K562 (cell line): Measurements from ENCODE around the gene IFITM2. TPM values are rescaled to one million over a fixed set of nuclear protein-coding genes. Genes with fewer than 3 reads are reported as not detected.

Experiments used
- ATAC-seq: fragments of 200-7000 bp; cut with Tn5 transposase; 3 replicates; pipeline ENCODE4 v1.9.1; 2020; ENCODE audit warnings: moderate library complexity
- BruUV-seq: library from RNA; stranded (reverse); fragments of 400-500 nt; replicated peaks from 2 replicates; lab custom pipeline; 2021; lab: Mats Ljungman, UMichigan
- CTCF ChIA-PET: fragments of 300-600 bp; formaldehyde crosslinking; extraction: SDS; loops from one replicate; lab custom pipeline; 2021; ENCODE audit warnings: low intra/inter-chr PET ratio; lab: Yijun Ruan, JAX
- POLR2A ChIA-PET: fragments of 300-600, 350-650 bp; sonication (Branson Sonifier 250); formaldehyde crosslinking; extraction: SDS; loops from one replicate; lab custom pipeline; 2021; ENCODE audit warnings: antibody characterized with exemption, inconsistent platforms; lab: Yijun Ruan, JAX
- DNase-seq, 4 experiments: peaks; one replicate each; pipeline versions ENCODE4 v3.0.0 to v3.0.0-alpha.2; 2011 to 2018; ENCODE audit warnings: low spot score in 3 of 4, mixed read lengths in 3 of 4; ENCODE audit errors: extremely low read depth in 1 of 4
- FAIRE-seq: peaks from 2 replicates; lab custom pipeline; 2011; peaks lifted over from hg19 to GRCh38; lab: Jason Lieb, UNC
- H2AFZ ChIP-seq: 2 replicates; pipeline ENCODE4 v1.6.0; 2011; ENCODE audit warnings: low read depth, low read length, control low read depth, inconsistent platforms
- H3K27ac ChIP-seq: fragments of 200-600 bp; 3 replicates; pipeline ENCODE4 v1.8.0; 2011; ENCODE audit warnings: low read depth, mild to moderate bottlenecking, control low read depth, inconsistent platforms, low read length, moderate library complexity, mixed read lengths; ENCODE audit errors: extremely low read depth
- H3K27me3 ChIP-seq, 2 experiments: fragments of 300-600 bp in 1 of 2; 2 replicates in 1 of 2; 3 replicates in 1 of 2; pipeline versions ENCODE4 v1.6.0 to v1.8.0; 2011; ENCODE audit warnings: inconsistent platforms in 2 of 2, low read length in 2 of 2, mild to moderate bottlenecking in 1 of 2, mixed read lengths in 1 of 2, moderate library complexity in 1 of 2; ENCODE audit not compliant: control insufficient read depth in 2 of 2, insufficient read depth in 2 of 2
- H3K36me3 ChIP-seq: fragments of 300-600 bp; 3 replicates; pipeline ENCODE4 v1.8.0; 2011; ENCODE audit warnings: mild to moderate bottlenecking, low read length, inconsistent platforms; ENCODE audit not compliant: control insufficient read depth, insufficient read depth
- H3K4me1 ChIP-seq, 2 experiments: fragments of 200-600 bp in 1 of 2; replicated peaks in 1 of 2; 2 replicates in 1 of 2; 3 replicates in 1 of 2; pipeline versions ENCODE4 v1.5.1 to v1.8.0; 2011; ENCODE audit warnings: inconsistent platforms in 2 of 2, low read length in 2 of 2, mild to moderate bottlenecking in 1 of 2, mixed read lengths in 1 of 2, moderate library complexity in 1 of 2; ENCODE audit not compliant: control insufficient read depth in 2 of 2, insufficient read depth in 2 of 2
- H3K4me2 ChIP-seq: 2 replicates; pipeline ENCODE4 v1.6.1; 2011; ENCODE audit warnings: low read length, control low read depth, inconsistent platforms, mixed read lengths; ENCODE audit not compliant: insufficient read depth
- H3K4me3 ChIP-seq: fragments of 200-600 bp; sonication (generic), shearing (Covaris generic); 2 replicates; pipeline ENCODE4 v1.5.1; 2016; ENCODE audit warnings: control low read depth, inconsistent platforms
- H3K79me2 ChIP-seq: fragments of 200-600 bp; 3 replicates; pipeline ENCODE4 v1.8.0; 2011; ENCODE audit warnings: low read length, inconsistent platforms; ENCODE audit not compliant: control insufficient read depth, insufficient read depth
- H3K9ac ChIP-seq, 2 experiments: 2 replicates each; pipeline versions ENCODE4 v1.6.0 to v1.6.1; 2011; ENCODE audit warnings: low read depth in 2 of 2, low read length in 2 of 2, control low read depth in 1 of 2, inconsistent platforms in 1 of 2, mild to moderate bottlenecking in 1 of 2, mixed read lengths in 1 of 2; ENCODE audit not compliant: insufficient read depth in 1 of 2
- H3K9me1 ChIP-seq: one replicate; pipeline ENCODE4 v1.6.0; 2011; ENCODE audit warnings: inconsistent platforms, mild to moderate bottlenecking, low read length, moderate library complexity; ENCODE audit not compliant: control insufficient read depth, insufficient read depth
- H3K9me3 ChIP-seq: replicated peaks from 2 replicates; pipeline ENCODE4 v1.5.1; 2011; ENCODE audit warnings: low read depth, low read length, inconsistent platforms; ENCODE audit not compliant: control insufficient read depth, insufficient read depth
- H4K20me1 ChIP-seq: replicated peaks from 2 replicates; pipeline ENCODE4 v1.6.1; 2011; ENCODE audit warnings: low read length, inconsistent platforms, mixed read lengths; ENCODE audit not compliant: control insufficient read depth, insufficient read depth
- BACH1 ChIP-seq: fragments of 200-800 bp; sonication (Bioruptor generic); IDR thresholded peaks from 2 replicates; pipeline ENCODE4 v1.6.1; 2016; ENCODE audit warnings: missing genetic modification characterization, missing compliant biosample characterization
- ELF1 ChIP-seq: fragments of 200-800 bp; sonication (Bioruptor generic); IDR thresholded peaks from 2 replicates; pipeline ENCODE4 v1.6.1; 2016; ENCODE audit warnings: missing genetic modification characterization, missing compliant biosample characterization
- HDAC8 ChIP-seq: fragments of 450-650 bp; IDR thresholded peaks from 2 replicates; pipeline ENCODE4 v1.6.1; 2016; ENCODE audit warnings: mild to moderate bottlenecking, missing genetic modification characterization, moderate library complexity, missing compliant biosample characterization
- ZNF282 ChIP-seq: sonication (generic); formaldehyde crosslinking; IDR thresholded peaks from 2 replicates; pipeline ENCODE4 v1.8.1; 2023; ENCODE audit warnings: missing genetic modification reagents
- WGBS: fragments of 100-300 bp; shearing (Covaris generic); methylation state at CpG from one replicate; pipeline ENCODE4 v1.1.6; 2016; ENCODE audit warnings: low coverage, mixed read lengths; ENCODE audit not compliant: insufficient coverage; ENCODE audit errors: missing lambda C conversion rate; 5-methylcytosine and 5-hydroxymethylcytosine counted together
- in situ Hi-C: fragments of 300-500 bp; cut with MboI; formaldehyde crosslinking; loops from 4 replicates; pipeline ENCODE4 v1.15.0; 2018; ENCODE audit warnings: inconsistent platforms, mixed read lengths
- intact Hi-C: fragments of 100-400 bp; cut with micrococcal nuclease; formaldehyde crosslinking; loops from 2 replicates; pipeline ENCODE4 v1.14.2; 2022
- polyA plus RNA-seq, 8 experiments: library from polyadenylated mRNA; depleted of rRNA in 4 of 8; stranded (reverse) in 5 of 8; unstranded in 3 of 8; fragments of >200 nt; fragmentation: Nextera tagmentation in 2 of 8; fragmentation: Illumina TruSeq in 1 of 8; extraction: Ambion mirVana in 2 of 8; extraction: Trizol in 1 of 8; gene quantifications; 2 replicates each; pipeline versions ENCODE4 v1.2.1 to v1.2.3, GENCODE V29; 2011 to 2014; ENCODE audit warnings: inconsistent platforms in 1 of 8, missing spikeins in 1 of 8
- total RNA-seq, 7 experiments: library from RNA; depleted of rRNA in 6 of 7; stranded (reverse); fragments of >200 nt in 6 of 7; fragmentation: Illumina TruSeq in 2 of 7; extraction: Trizol in 2 of 7; gene quantifications; 2 replicates each; pipeline versions ENCODE4 v1.2.1 to v1.2.3, GENCODE V29; 2011 to 2021; ENCODE audit warnings: low replicate concordance in 1 of 7
- TF ChIP-seq, protein P1 (sequence below): fragments of 250-450 bp; sonication (Bioruptor Pico); IDR thresholded peaks from 2 replicates; pipeline ENCODE4 v1.8.0; 2022; ENCODE audit warnings: moderate library complexity, mild to moderate bottlenecking, inconsistent platforms
- TF ChIP-seq, protein P2 (sequence below): sonication (generic); formaldehyde crosslinking; IDR thresholded peaks from 2 replicates; pipeline ENCODE4 v1.8.1; 2023; ENCODE audit warnings: missing genetic modification reagents, mild to moderate bottlenecking, borderline replicate concordance
- TF ChIP-seq, protein P3 (sequence below), 2 experiments: fragments of 450-650 bp; IDR thresholded peaks; 2 replicates each; pipeline ENCODE4 v1.6.1; 2016

IFITM2 gene
- total and polyA plus RNA-seq, 9 of the 15 experiments (the other 6 are each of a cell fraction or from before 2014, with no cell fraction given), result 52.8 to 4,872 (median 356) TPM

DNA sequence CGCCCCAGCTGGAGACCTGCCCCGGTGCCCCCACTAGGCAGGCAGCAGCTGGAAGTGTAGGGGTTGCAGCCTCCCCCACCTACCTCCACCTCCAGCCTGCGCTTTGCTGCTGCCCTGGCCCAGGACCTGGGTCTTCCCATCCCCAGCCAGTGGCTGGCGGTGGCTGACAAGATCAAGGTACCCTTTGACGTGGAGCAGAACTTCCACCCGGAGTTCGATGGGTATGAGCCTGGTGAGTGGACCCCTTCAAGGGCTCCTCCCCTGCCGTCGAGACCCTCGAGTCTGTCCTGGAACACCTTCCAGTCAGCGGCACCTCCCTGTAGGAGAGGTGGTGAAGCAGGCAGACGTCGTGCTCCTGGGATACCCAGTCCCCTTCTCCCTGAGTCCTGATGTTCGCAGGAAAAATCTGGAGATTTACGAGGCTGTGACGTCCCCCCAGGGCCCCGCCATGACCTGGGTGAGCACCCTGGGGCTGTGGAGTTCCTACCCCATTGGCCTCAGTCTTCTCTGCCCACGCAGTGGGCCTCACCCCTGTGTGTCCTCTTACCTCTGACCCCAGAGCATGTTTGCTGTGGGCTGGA lies 14.3 kb upstream of the IFITM2 start:
- no peaks in the 10 kb centered on the region for H4K20me1 ChIP-seq
- H3K4me3 ChIP-seq, result no peak overlapping the region
- no peaks in the 10 kb centered on the region for H3K9me3 ChIP-seq
- POLR2A ChIA-PET, result interaction anchor here (0.8 to 1.1 kb wide), 2 partner anchors 16 to 477 kb away, joined by 3 read pairs; partner anchors contain the start of gene NLRP6
- H3K4me1 ChIP-seq, result peaks cover 22 to 90% of the 10 kb centered on the region in 2 experiments
- ATAC-seq, result no peak
- 80% methylated on average over 13 of the region's 18 CpGs for WGBS
- TF ChIP-seq HDAC8 (tag) (no peak), ELF1 (tag) (no peak), BACH1 (tag) (no peak), ZNF282 (CRISPR knock-in tag) (no peak)
- TF ChIP-seq, protein P1, sequence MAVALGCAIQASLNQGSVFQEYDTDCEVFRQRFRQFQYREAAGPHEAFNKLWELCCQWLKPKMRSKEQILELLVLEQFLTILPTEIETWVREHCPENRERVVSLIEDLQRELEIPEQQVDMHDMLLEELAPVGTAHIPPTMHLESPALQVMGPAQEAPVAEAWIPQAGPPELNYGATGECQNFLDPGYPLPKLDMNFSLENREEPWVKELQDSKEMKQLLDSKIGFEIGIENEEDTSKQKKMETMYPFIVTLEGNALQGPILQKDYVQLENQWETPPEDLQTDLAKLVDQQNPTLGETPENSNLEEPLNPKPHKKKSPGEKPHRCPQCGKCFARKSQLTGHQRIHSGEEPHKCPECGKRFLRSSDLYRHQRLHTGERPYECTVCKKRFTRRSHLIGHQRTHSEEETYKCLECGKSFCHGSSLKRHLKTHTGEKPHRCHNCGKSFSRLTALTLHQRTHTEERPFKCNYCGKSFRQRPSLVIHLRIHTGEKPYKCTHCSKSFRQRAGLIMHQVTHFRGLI (CRISPR knock-in tag), result no peak
- TF ChIP-seq, protein P2, sequence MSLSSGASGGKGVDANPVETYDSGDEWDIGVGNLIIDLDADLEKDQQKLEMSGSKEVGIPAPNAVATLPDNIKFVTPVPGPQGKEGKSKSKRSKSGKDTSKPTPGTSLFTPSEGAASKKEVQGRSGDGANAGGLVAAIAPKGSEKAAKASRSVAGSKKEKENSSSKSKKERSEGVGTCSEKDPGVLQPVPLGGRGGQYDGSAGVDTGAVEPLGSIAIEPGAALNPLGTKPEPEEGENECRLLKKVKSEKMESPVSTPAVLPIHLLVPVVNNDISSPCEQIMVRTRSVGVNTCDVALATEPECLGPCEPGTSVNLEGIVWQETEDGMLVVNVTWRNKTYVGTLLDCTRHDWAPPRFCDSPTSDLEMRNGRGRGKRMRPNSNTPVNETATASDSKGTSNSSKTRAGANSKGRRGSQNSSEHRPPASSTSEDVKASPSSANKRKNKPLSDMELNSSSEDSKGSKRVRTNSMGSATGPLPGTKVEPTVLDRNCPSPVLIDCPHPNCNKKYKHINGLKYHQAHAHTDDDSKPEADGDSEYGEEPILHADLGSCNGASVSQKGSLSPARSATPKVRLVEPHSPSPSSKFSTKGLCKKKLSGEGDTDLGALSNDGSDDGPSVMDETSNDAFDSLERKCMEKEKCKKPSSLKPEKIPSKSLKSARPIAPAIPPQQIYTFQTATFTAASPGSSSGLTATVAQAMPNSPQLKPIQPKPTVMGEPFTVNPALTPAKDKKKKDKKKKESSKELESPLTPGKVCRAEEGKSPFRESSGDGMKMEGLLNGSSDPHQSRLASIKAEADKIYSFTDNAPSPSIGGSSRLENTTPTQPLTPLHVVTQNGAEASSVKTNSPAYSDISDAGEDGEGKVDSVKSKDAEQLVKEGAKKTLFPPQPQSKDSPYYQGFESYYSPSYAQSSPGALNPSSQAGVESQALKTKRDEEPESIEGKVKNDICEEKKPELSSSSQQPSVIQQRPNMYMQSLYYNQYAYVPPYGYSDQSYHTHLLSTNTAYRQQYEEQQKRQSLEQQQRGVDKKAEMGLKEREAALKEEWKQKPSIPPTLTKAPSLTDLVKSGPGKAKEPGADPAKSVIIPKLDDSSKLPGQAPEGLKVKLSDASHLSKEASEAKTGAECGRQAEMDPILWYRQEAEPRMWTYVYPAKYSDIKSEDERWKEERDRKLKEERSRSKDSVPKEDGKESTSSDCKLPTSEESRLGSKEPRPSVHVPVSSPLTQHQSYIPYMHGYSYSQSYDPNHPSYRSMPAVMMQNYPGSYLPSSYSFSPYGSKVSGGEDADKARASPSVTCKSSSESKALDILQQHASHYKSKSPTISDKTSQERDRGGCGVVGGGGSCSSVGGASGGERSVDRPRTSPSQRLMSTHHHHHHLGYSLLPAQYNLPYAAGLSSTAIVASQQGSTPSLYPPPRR, result no peak
- TF ChIP-seq, protein P3, sequence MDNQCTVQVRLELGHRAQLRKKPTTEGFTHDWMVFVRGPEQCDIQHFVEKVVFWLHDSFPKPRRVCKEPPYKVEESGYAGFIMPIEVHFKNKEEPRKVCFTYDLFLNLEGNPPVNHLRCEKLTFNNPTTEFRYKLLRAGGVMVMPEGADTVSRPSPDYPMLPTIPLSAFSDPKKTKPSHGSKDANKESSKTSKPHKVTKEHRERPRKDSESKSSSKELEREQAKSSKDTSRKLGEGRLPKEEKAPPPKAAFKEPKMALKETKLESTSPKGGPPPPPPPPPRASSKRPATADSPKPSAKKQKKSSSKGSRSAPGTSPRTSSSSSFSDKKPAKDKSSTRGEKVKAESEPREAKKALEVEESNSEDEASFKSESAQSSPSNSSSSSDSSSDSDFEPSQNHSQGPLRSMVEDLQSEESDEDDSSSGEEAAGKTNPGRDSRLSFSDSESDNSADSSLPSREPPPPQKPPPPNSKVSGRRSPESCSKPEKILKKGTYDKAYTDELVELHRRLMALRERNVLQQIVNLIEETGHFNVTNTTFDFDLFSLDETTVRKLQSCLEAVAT (IDR thresholded peaks at IDR 0.05), result no peak
- DNase-seq, result no peak
- H3K27ac ChIP-seq, result no peak overlapping the region; the same call in 2 of the 3 replicates
- peaks cover 23% of the 10 kb centered on the region for H3K79me2 ChIP-seq
- FAIRE-seq, result no peak
- no peak overlapping the region for H2AFZ ChIP-seq
- no peaks in the 10 kb centered on the region for H3K9me1 ChIP-seq
- CTCF ChIA-PET, result no interaction called here
- intact Hi-C loops, result no loop called here
- no peak overlapping the region for H3K4me2 ChIP-seq
- peaks cover 60% of the 10 kb centered on the region; the same call in 2 of the 3 replicates for H3K36me3 ChIP-seq
- no TSS peak for BruUV-seq
- in situ Hi-C loops, result no loop called here
- H3K27me3 ChIP-seq, result no peaks in the 10 kb centered on the region
- H3K9ac ChIP-seq, result peak overlapping the region in 1 of 2 experiments; percentile 24; a peak in 2 of 4 replicates
